HEK293 (cell line): ENCODE measurements around the gene SLC29A3.

ENCODE experiments used
- CTCF ChIP-seq: fragments of 450-650 bp; formaldehyde crosslinking; IDR thresholded peaks from 2 replicates; pipeline ENCODE4 v1.5.1; 2016; ENCODE audit warnings: missing biosample characterization, missing genetic modification characterization
- GLI4 ChIP-seq: fragments of 450-650 bp; formaldehyde crosslinking; IDR thresholded peaks from 2 replicates; pipeline ENCODE4 v1.5.1; 2016; ENCODE audit warnings: missing biosample characterization, missing genetic modification characterization
- MYNN ChIP-seq: fragments of 450-650 bp; formaldehyde crosslinking; IDR thresholded peaks from 2 replicates; pipeline ENCODE4 v1.5.1; 2016; ENCODE audit warnings: missing biosample characterization, missing genetic modification characterization, borderline replicate concordance
- REST ChIP-seq: fragments of 450-650 bp; formaldehyde crosslinking; IDR thresholded peaks from 2 replicates; pipeline ENCODE4 v1.5.1; 2016; ENCODE audit warnings: missing biosample characterization, missing genetic modification characterization
- YY1 ChIP-seq: fragments of 450-650 bp; formaldehyde crosslinking; IDR thresholded peaks from 2 replicates; pipeline ENCODE4 v1.5.1; 2018; ENCODE audit warnings: missing biosample characterization, missing genetic modification characterization
- ZBTB11 ChIP-seq: fragments of 450-650 bp; formaldehyde crosslinking; conservative IDR thresholded peaks from 2 replicates; pipeline ENCODE4 v1.5.1; 2016; ENCODE audit warnings: low read depth, missing biosample characterization, missing genetic modification characterization
- ZBTB8A ChIP-seq: fragments of 450-650 bp; formaldehyde crosslinking; IDR thresholded peaks from 2 replicates; pipeline ENCODE4 v1.5.1; 2016; ENCODE audit warnings: missing biosample characterization, missing genetic modification characterization
- ZXDB ChIP-seq: fragments of 450-650 bp; formaldehyde crosslinking; IDR thresholded peaks from 2 replicates; pipeline ENCODE4 v1.5.1; 2016; ENCODE audit warnings: missing biosample characterization, missing genetic modification characterization

- no peak for TF ChIP-seq MYNN (tag by site-specific recombination)
- TF ChIP-seq CTCF (tag by site-specific recombination): no peak
- no peak for TF ChIP-seq GLI4 (tag by site-specific recombination)
- no peak for TF ChIP-seq ZBTB11 (tag by site-specific recombination)
- TF ChIP-seq ZBTB8A (tag by site-specific recombination): no peak
- no peak for TF ChIP-seq REST
- no peak for TF ChIP-seq ZXDB (tag by site-specific recombination)
- no peak for TF ChIP-seq YY1
Observed at GRCh38 chr10:71337219-71337701, 18.2 kb downstream of the SLC29A3 start.
